Panc1 (cell line): ENCODE measurements around the gene SEMA3G.

Source experiments
- POLR2AphosphoS5 ChIP-seq: IDR thresholded peaks from 2 replicates; pipeline ENCODE4 v1.6.1; 2012; ENCODE audit warnings: mild to moderate bottlenecking, low read depth, low read length, moderate library complexity
- SIN3A ChIP-seq: IDR thresholded peaks from 2 replicates; pipeline ENCODE4 v1.6.1; 2012; ENCODE audit warnings: low read depth, mild to moderate bottlenecking, low read length, moderate library complexity, borderline replicate concordance; ENCODE audit not compliant: insufficient read depth

DNA sequence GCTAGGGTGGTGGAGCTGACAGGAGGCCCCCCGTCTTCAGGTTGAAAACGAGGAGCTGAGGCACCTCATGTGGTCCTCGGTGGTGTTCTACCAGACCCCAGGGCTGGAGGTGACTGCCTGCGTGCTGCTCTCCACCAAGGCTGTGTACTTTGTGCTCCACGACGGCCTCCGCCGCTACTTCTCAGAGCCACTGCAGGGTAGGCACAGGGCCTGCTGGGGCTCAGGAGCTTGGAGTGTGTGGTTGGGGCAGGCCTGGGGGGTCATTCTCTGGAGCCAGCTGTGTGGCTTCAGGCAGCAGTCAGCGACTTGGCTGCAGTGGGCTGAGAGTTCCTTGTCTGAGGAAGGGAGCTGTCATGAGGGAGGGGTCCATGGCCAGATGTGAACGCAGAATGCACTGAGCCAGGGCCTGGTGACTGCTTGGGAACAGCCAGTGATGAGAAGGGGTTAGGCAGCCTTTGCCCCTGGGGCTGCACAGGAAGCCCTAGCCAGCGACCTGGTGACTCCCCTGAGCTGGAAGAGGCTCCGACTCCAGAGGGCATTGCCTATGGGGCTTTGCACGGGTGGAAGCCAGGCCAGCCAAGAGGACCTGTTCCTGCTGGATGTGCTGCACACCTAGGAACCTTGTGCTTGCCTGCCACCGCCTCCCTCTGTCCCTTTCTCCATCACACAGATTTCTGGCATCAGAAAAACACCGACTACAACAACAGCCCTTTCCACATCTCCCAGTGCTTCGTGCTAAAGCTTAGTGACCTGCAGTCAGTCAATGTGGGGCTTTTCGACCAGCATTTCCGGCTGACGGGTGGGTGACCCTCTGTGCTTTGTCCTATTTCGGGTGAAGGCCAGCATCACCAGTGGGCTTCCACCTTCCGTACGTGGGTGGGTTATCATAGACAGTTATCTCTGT, 45.4 kb upstream of the SEMA3G start:
- TF ChIP-seq SIN3A = no peak
- no peak for TF ChIP-seq POLR2AphosphoS5
